ENCODE data around the gene TTC28. TPM values are rescaled to one million over a fixed set of nuclear protein-coding genes. Genes with fewer than 3 reads are reported as not detected.
A peak's percentile ranks its signal among the peaks of the same experiment; 100 is the strongest.

The TTC28 gene
- polyA plus RNA-seq, 1 donor from 2014 or later, result 14.8 TPM

DNA sequence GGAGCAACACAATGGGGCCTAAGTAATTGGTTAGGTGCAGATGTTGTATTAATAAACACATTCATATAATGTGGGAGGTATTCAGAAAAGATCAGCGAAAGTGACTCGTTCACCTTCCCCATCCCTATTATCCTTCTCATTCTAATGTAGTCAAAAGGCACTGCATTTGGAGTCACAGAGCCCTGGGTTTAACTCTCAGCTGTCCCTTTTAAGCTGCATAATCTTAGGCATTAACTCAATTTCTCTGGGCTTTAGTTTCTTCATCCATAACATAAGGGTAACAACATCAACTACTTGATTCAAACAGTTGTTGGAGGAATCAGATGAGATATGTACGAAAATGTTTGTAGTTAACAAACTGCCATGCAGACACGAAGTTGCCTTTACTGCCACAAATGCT lies 573.0 kb downstream of the TTC28 start:
- no peak overlapping the region for H3K4me3 ChIP-seq (ENCODE audit: low read length)

DNA sequence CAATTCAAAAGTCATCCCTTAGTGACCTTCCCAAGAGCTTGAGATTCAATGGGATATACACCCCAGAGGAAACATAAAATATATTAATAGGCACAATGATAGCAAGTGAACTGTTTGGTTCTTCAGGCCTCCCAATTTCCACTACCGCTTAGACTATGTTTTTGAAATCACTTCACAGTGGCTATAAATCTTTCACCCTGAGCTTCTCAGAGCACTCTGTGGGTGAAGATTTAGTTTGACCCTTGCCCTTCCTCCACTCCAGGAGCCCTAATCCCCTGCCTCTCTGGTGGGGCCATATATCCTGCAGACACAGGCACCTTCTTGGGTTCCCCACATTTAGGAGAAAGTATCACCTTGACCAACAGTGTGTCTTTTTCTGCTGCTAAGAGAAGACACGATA lies 573.7 kb downstream of the TTC28 start:
- H3K36me3 ChIP-seq (ENCODE audit: insufficient read depth, low read length), result no peaks in the 10 kb centered on the region
- H3K4me3 ChIP-seq (ENCODE audit: low read length), result no peak overlapping the region
- no peaks in the 10 kb centered on the region for H3K9me2 ChIP-seq (ENCODE audit: insufficient read depth, low read length)
- H3K9me3 ChIP-seq (ENCODE audit: low read length), result no peaks in the 10 kb centered on the region
- no peaks in the 10 kb centered on the region for H4K20me1 ChIP-seq (ENCODE audit: insufficient read depth)
- H3F3A ChIP-seq (ENCODE audit: insufficient read depth, low read length, poor library complexity, severe bottlenecking), result peaks cover 2% of the 10 kb centered on the region
- peak overlapping the region; percentile 1 for H3K27ac ChIP-seq (ENCODE audit: low read length)
- H3K27me3 ChIP-seq (ENCODE audit: insufficient read depth, low read depth, low read length), result no peaks in the 10 kb centered on the region
- no peak overlapping the region for H3K9ac ChIP-seq (ENCODE audit: low read length)
- H3K4me2 ChIP-seq (ENCODE audit: low read length), result no peak overlapping the region
- H3K79me2 ChIP-seq (replicated peaks; ENCODE audit: insufficient read depth, low read length), result no peaks in the 10 kb centered on the region
- no peak overlapping the region for H2AFZ ChIP-seq (ENCODE audit: low read depth, low read length)
- TF ChIP-seq SMC3 (conservative IDR thresholded peaks at IDR 0.05; ENCODE audit: poor library complexity) (no peak), MXI1 (conservative IDR thresholded peaks at IDR 0.05; ENCODE audit: poor library complexity, severe bottlenecking) (no peak), EZH2 (IDR thresholded peaks at IDR 0.05; ENCODE audit: borderline replicate concordance, insufficient read depth, low read length, poor library complexity, severe bottlenecking) (no peak), EP300 (conservative IDR thresholded peaks at IDR 0.05; ENCODE audit: poor library complexity, severe bottlenecking) (no peak), REST (IDR thresholded peaks at IDR 0.05; ENCODE audit: borderline replicate concordance) (no peak), TAF1 (IDR thresholded peaks at IDR 0.05; ENCODE audit: low read depth) (no peak)

More for the DNA sequence above, 573.0 kb downstream of the TTC28 start:
- no peak overlapping the region for H2AFZ ChIP-seq (ENCODE audit: low read depth, low read length)
- no peak overlapping the region for H3K9ac ChIP-seq (ENCODE audit: low read length)
- TF ChIP-seq REST (IDR thresholded peaks at IDR 0.05; ENCODE audit: borderline replicate concordance) (no peak), POLR2AphosphoS5 (IDR thresholded peaks at IDR 0.05) (no peak), MXI1 (conservative IDR thresholded peaks at IDR 0.05; ENCODE audit: poor library complexity, severe bottlenecking) (no peak), EZH2 (IDR thresholded peaks at IDR 0.05; ENCODE audit: borderline replicate concordance, insufficient read depth, low read length, poor library complexity, severe bottlenecking) (no peak), RAD21 (conservative IDR thresholded peaks at IDR 0.05) (no peak), EP300 (conservative IDR thresholded peaks at IDR 0.05; ENCODE audit: poor library complexity, severe bottlenecking) (no peak), SMC3 (conservative IDR thresholded peaks at IDR 0.05; ENCODE audit: poor library complexity) (no peak), TAF1 (IDR thresholded peaks at IDR 0.05; ENCODE audit: low read depth) (no peak), CTCF (IDR thresholded peaks at IDR 0.05; ENCODE audit: poor library complexity, severe bottlenecking) (no peak)
- no peaks in the 10 kb centered on the region for H4K20me1 ChIP-seq (ENCODE audit: insufficient read depth)
- no peak overlapping the region for H3K27ac ChIP-seq (ENCODE audit: low read length)
- no peaks in the 10 kb centered on the region for H3K79me2 ChIP-seq (replicated peaks; ENCODE audit: insufficient read depth, low read length)
- no peaks in the 10 kb centered on the region for H3K9me3 ChIP-seq (ENCODE audit: low read length)
- no peak overlapping the region for H3K4me2 ChIP-seq (ENCODE audit: low read length)
- no peaks in the 10 kb centered on the region for H3K36me3 ChIP-seq (ENCODE audit: insufficient read depth, low read length)
- H3K27me3 ChIP-seq (ENCODE audit: insufficient read depth, low read depth, low read length), result no peaks in the 10 kb centered on the region
- H3K9me2 ChIP-seq (ENCODE audit: insufficient read depth, low read length), result no peaks in the 10 kb centered on the region
- H3F3A ChIP-seq (ENCODE audit: insufficient read depth, low read length, poor library complexity, severe bottlenecking), result peaks cover 2% of the 10 kb centered on the region

Data from neural cell (in vitro differentiated cells).